Measurements from ENCODE around the gene SHROOM2. TPM values are rescaled to one million over a fixed set of nuclear protein-coding genes. Genes with fewer than 3 reads are reported as not detected.

Gene SHROOM2
- polyA plus RNA-seq, 1 donor (not counting 4 experiments of a cell fraction or from before 2014, with no cell fraction given), result 3.3 TPM

DNA sequence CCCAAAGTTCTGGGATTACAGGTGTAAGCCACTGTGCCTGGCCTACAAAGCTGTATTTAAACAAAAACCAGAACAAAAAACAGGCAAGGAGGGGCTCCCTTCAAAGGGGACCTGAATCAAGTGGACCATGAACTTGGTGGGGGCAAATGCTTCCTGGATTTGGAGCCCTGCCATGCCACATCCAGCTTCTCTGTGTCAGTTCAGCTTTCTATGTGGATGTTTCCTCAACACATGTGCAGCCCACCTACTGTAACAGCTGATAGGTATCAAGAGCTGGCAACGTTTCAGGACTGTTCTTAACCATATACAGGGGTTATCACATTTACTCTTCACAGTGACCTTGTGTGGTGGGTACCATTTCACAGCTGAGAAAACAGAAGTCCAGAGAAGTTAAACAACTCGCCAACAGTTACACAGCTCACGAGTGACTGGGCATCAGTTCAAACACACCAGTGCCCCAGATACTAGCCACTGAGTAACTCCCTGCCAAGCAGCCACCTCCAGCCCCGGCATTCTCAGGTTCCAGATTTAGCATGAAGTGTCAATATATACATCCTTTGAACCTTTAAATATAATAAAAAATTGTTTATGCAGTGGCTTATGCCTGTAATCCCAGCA, 28.1 kb upstream of the SHROOM2 start:
- DNase-seq (ENCODE audit: low read depth, low spot score) (no peak), FAIRE-seq (no peak)
- Histone ChIP-seq H4K20me1 (ENCODE audit: control insufficient read depth, extremely low read depth, insufficient read depth, low read length) (no peaks in the 10 kb centered on the region), H3K9me3 (ENCODE audit: control insufficient read depth, low read depth, low read length) (peaks cover 3% of the 10 kb centered on the region), H3K27ac (ENCODE audit: control insufficient read depth, insufficient read depth, low read length) (no peak overlapping the region), H3K36me3 (ENCODE audit: control insufficient read depth in 2 of 2, extremely low read depth in 1 of 2, insufficient read depth in 2 of 2, low read length in 2 of 2) (no peaks in the 10 kb centered on the region), H3K79me2 (ENCODE audit: control insufficient read depth, insufficient read depth, low read length) (no peaks in the 10 kb centered on the region), H3K9ac (ENCODE audit: control insufficient read depth, extremely low read depth, insufficient read depth, low read length) (no peak overlapping the region), H3K9me1 (ENCODE audit: control insufficient read depth, extremely low read depth, insufficient read depth, low read length) (no peaks in the 10 kb centered on the region), H3K4me2 (ENCODE audit: control insufficient read depth, extremely low read depth, insufficient read depth, low read depth, low read length) (no peak overlapping the region), H2AFZ (ENCODE audit: control insufficient read depth, low read length) (no peak overlapping the region), H3K4me1 (ENCODE audit: control insufficient read depth, extremely low read depth, insufficient read depth, low read length) (no peaks in the 10 kb centered on the region), H3K27me3 (ENCODE audit: control insufficient read depth, extremely low read depth, insufficient read depth, low read length) (no peaks in the 10 kb centered on the region), H3K4me3 (ENCODE audit: control insufficient read depth in 2 of 3, extremely low read depth in 1 of 3, insufficient read depth in 2 of 3, low read depth in 1 of 3, low read length in 3 of 3) (no peak overlapping the region)
- TF ChIP-seq EZH2 (IDR thresholded peaks at IDR 0.05; ENCODE audit: low read length), result no peak
- TF ChIP-seq, protein P1, sequence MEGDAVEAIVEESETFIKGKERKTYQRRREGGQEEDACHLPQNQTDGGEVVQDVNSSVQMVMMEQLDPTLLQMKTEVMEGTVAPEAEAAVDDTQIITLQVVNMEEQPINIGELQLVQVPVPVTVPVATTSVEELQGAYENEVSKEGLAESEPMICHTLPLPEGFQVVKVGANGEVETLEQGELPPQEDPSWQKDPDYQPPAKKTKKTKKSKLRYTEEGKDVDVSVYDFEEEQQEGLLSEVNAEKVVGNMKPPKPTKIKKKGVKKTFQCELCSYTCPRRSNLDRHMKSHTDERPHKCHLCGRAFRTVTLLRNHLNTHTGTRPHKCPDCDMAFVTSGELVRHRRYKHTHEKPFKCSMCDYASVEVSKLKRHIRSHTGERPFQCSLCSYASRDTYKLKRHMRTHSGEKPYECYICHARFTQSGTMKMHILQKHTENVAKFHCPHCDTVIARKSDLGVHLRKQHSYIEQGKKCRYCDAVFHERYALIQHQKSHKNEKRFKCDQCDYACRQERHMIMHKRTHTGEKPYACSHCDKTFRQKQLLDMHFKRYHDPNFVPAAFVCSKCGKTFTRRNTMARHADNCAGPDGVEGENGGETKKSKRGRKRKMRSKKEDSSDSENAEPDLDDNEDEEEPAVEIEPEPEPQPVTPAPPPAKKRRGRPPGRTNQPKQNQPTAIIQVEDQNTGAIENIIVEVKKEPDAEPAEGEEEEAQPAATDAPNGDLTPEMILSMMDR (optimal IDR thresholded peaks at IDR 0.05 in 1 of 3, IDR thresholded peaks at IDR 0.05 in 1 of 3, conservative IDR thresholded peaks at IDR 0.05 in 1 of 3; ENCODE audit: extremely low read depth in 1 of 3, insufficient read depth in 2 of 3, low read length in 3 of 3), result no peak
- dilution Hi-C loops (cut with MboI; ENCODE audit: extremely low pct_ligation_motif_present, low sequenced_read_pairs), result no loop called here

DNA sequence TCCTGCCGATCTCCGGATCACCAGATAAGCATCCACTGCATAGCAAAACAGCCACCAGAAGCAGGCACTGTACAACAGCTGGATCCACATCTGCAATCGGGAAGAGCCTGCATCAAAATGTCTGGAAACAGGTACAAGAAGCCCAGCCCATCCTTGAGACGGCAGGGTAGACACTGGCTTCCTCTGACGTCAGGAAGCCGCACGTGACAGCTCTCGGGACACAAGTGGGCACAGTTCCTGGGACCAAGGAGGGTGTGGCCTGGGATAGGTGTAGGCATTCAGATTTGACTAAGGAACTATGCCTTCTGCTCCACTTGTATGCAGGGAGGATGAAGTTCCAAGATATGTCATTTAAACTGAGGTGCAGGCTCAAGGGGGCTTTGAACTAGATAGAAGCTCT, 26.9 kb upstream of the SHROOM2 start:
- Histone ChIP-seq H2AFZ (ENCODE audit: control insufficient read depth, low read length) (no peak overlapping the region), H3K4me2 (ENCODE audit: control insufficient read depth, extremely low read depth, insufficient read depth, low read depth, low read length) (no peak overlapping the region), H3K79me2 (ENCODE audit: control insufficient read depth, insufficient read depth, low read length) (no peaks in the 10 kb centered on the region), H3K36me3 (ENCODE audit: control insufficient read depth in 2 of 2, extremely low read depth in 1 of 2, insufficient read depth in 2 of 2, low read length in 2 of 2) (no peaks in the 10 kb centered on the region), H3K27me3 (ENCODE audit: control insufficient read depth, extremely low read depth, insufficient read depth, low read length) (no peaks in the 10 kb centered on the region), H4K20me1 (ENCODE audit: control insufficient read depth, extremely low read depth, insufficient read depth, low read length) (no peaks in the 10 kb centered on the region), H3K4me3 (ENCODE audit: control insufficient read depth in 2 of 3, extremely low read depth in 1 of 3, insufficient read depth in 2 of 3, low read depth in 1 of 3, low read length in 3 of 3) (no peak overlapping the region), H3K9me1 (ENCODE audit: control insufficient read depth, extremely low read depth, insufficient read depth, low read length) (no peaks in the 10 kb centered on the region), H3K27ac (ENCODE audit: control insufficient read depth, insufficient read depth, low read length) (no peak overlapping the region), H3K9ac (ENCODE audit: control insufficient read depth, extremely low read depth, insufficient read depth, low read length) (no peak overlapping the region), H3K4me1 (ENCODE audit: control insufficient read depth, extremely low read depth, insufficient read depth, low read length) (no peaks in the 10 kb centered on the region), H3K9me3 (ENCODE audit: control insufficient read depth, low read depth, low read length) (peaks cover 3% of the 10 kb centered on the region)
- TF ChIP-seq, protein P1 (optimal IDR thresholded peaks at IDR 0.05 in 1 of 3, IDR thresholded peaks at IDR 0.05 in 1 of 3, conservative IDR thresholded peaks at IDR 0.05 in 1 of 3; ENCODE audit: extremely low read depth in 1 of 3, insufficient read depth in 2 of 3, low read length in 3 of 3), result no peak
- dilution Hi-C loops (cut with MboI; ENCODE audit: extremely low pct_ligation_motif_present, low sequenced_read_pairs), result no loop called here
- FAIRE-seq (no peak), DNase-seq (ENCODE audit: low read depth, low spot score) (no peak)

All from keratinocyte (primary cell).